Activated CD4-positive, alpha-beta memory T cell treated with anti-CD3 and anti-CD28 coated beads for 36 hours (primary cell): ENCODE data around the gene MYL10. TPM values are rescaled to one million over a fixed set of nuclear protein-coding genes. Genes with fewer than 3 reads are reported as not detected.

Experiments used
- CTCF ChIA-PET: fragments of 350-600 bp; sonication (Branson Sonifier 250); formaldehyde crosslinking; loops from one replicate; lab custom pipeline; 2021; ENCODE audit warnings: antibody characterized with exemption, inconsistent platforms; lab: Charles Lee
- POLR2A ChIA-PET: fragments of 350-600 bp; sonication (Branson Sonifier 250); formaldehyde crosslinking; loops from one replicate; lab custom pipeline; 2021; ENCODE audit warnings: antibody characterized with exemption; lab: Charles Lee
- DNase-seq: peaks from one replicate; pipeline ENCODE4 v3.0.0-alpha.2; 2020
- H3K27ac Mint-ChIP-seq: one replicate; pipeline ENCODE4 v1.8.0; 2021; ENCODE audit warnings: mixed read lengths
- H3K27me3 Mint-ChIP-seq: one replicate; pipeline ENCODE4 v1.8.0; 2021; ENCODE audit warnings: mixed read lengths
- H3K36me3 Mint-ChIP-seq: one replicate; pipeline ENCODE4 v1.8.0; 2021; ENCODE audit warnings: mixed read lengths
- H3K4me1 Mint-ChIP-seq: one replicate; pipeline ENCODE4 v1.8.0; 2021; ENCODE audit warnings: low read depth, mixed read lengths
- H3K4me3 Mint-ChIP-seq: one replicate; pipeline ENCODE4 v1.8.0; 2021; ENCODE audit warnings: mild to moderate bottlenecking, mixed read lengths
- H3K9me3 Mint-ChIP-seq: one replicate; pipeline ENCODE4 v1.8.0; 2021; ENCODE audit warnings: mixed read lengths
- intact Hi-C: fragments of 100-400 bp; cut with micrococcal nuclease; formaldehyde crosslinking; loops from one replicate; pipeline ENCODE4 v1.15.1; 2023
- total RNA-seq, 2 experiments: library from RNA; stranded (reverse); gene quantifications; one replicate each; pipeline ENCODE4 v1.2.3, GENCODE V29; 2021

Gene MYL10
- total RNA-seq, 2 experiments from 2014 or later: not detected

GRCh38 chr7:101598986-101599771, 29.9 kb downstream of the MYL10 start:
- POLR2A ChIA-PET: interaction anchor here (0.5 kb wide), 1 partner anchor 14 kb away, joined by 4 read pairs; no protein-coding TSS in a partner anchor
- no peak overlapping the region for H3K4me3 Mint-ChIP-seq
- DNase-seq: no peak
- CTCF ChIA-PET: no interaction called here
- H3K36me3 Mint-ChIP-seq: no peaks in the 10 kb centered on the region
- H3K4me1 Mint-ChIP-seq: no peaks in the 10 kb centered on the region
- no peaks in the 10 kb centered on the region for H3K27me3 Mint-ChIP-seq
- intact Hi-C loops: no loop called here
- no peak overlapping the region for H3K27ac Mint-ChIP-seq
- H3K9me3 Mint-ChIP-seq: no peaks in the 10 kb centered on the region

- Mint-ChIP-seq H3K36me3 (no peaks in the 10 kb centered on the region), H3K4me3 (no peak overlapping the region), H3K4me1 (no peaks in the 10 kb centered on the region), H3K9me3 (no peaks in the 10 kb centered on the region), H3K27me3 (no peaks in the 10 kb centered on the region), H3K27ac (no peak overlapping the region)
- DNase-seq: no peak
- ChIA-PET CTCF (no interaction called here), POLR2A (interaction anchor here (0.5 kb wide), 1 partner anchor 13 kb away, joined by 4 read pairs; no protein-coding TSS in a partner anchor)
- intact Hi-C loops: no loop called here
Observed at GRCh38 chr7:101598422-101598985, 30.6 kb downstream of the MYL10 start.

GRCh38 chr7:101597941-101598340, 31.2 kb downstream of the MYL10 start:
- no peaks in the 10 kb centered on the region for H3K27me3 Mint-ChIP-seq
- intact Hi-C loops: no loop called here
- CTCF ChIA-PET: no interaction called here
- no peak overlapping the region for H3K27ac Mint-ChIP-seq
- H3K9me3 Mint-ChIP-seq: no peaks in the 10 kb centered on the region
- no peaks in the 10 kb centered on the region for H3K4me1 Mint-ChIP-seq
- no peak overlapping the region for H3K4me3 Mint-ChIP-seq
- H3K36me3 Mint-ChIP-seq: no peaks in the 10 kb centered on the region
- POLR2A ChIA-PET: no interaction called here
- DNase-seq: no peak

- Mint-ChIP-seq H3K4me1 (no peaks in the 10 kb centered on the region), H3K27ac (no peak overlapping the region), H3K9me3 (no peaks in the 10 kb centered on the region), H3K36me3 (no peaks in the 10 kb centered on the region), H3K27me3 (no peaks in the 10 kb centered on the region), H3K4me3 (no peak overlapping the region)
- DNase-seq: no peak
- ChIA-PET POLR2A (no interaction called here), CTCF (no interaction called here)
- intact Hi-C loops: no loop called here
Observed at GRCh38 chr7:101596898-101597297, 32.2 kb downstream of the MYL10 start.

GRCh38 chr7:101595766-101596537, 33.1 kb downstream of the MYL10 start:
- CTCF ChIA-PET: no interaction called here
- POLR2A ChIA-PET: no interaction called here
- no peaks in the 10 kb centered on the region for H3K9me3 Mint-ChIP-seq
- no peak overlapping the region for H3K4me3 Mint-ChIP-seq
- H3K27ac Mint-ChIP-seq: no peak overlapping the region
- no peaks in the 10 kb centered on the region for H3K36me3 Mint-ChIP-seq
- DNase-seq: no peak
- H3K27me3 Mint-ChIP-seq: no peaks in the 10 kb centered on the region
- intact Hi-C loops: no loop called here
- H3K4me1 Mint-ChIP-seq: no peaks in the 10 kb centered on the region

- H3K27me3 Mint-ChIP-seq: no peaks in the 10 kb centered on the region
- CTCF ChIA-PET: no interaction called here
- H3K36me3 Mint-ChIP-seq: no peaks in the 10 kb centered on the region
Observed at GRCh38 chr7:101595246-101595645, 33.9 kb downstream of the MYL10 start.

GRCh38 chr7:101594790-101595189, 34.3 kb downstream of the MYL10 start:
- H3K9me3 Mint-ChIP-seq: no peaks in the 10 kb centered on the region
- ChIA-PET POLR2A (no interaction called here), CTCF (no interaction called here)
- H3K4me1 Mint-ChIP-seq: no peaks in the 10 kb centered on the region
- intact Hi-C loops: no loop called here
- H3K36me3 Mint-ChIP-seq: no peaks in the 10 kb centered on the region
- H3K4me3 Mint-ChIP-seq: no peak overlapping the region
- H3K27me3 Mint-ChIP-seq: no peaks in the 10 kb centered on the region
- no peak overlapping the region for H3K27ac Mint-ChIP-seq
- DNase-seq: no peak

More at GRCh38 chr7:101595246-101595645, 33.9 kb downstream of the MYL10 start:
- H3K4me1 Mint-ChIP-seq: no peaks in the 10 kb centered on the region
- POLR2A ChIA-PET: no interaction called here
- H3K4me3 Mint-ChIP-seq: no peak overlapping the region
- no peak overlapping the region for H3K27ac Mint-ChIP-seq
- no peaks in the 10 kb centered on the region for H3K9me3 Mint-ChIP-seq
- DNase-seq: no peak
- intact Hi-C loops: no loop called here

GRCh38 chr7:101593556-101593955, 35.5 kb downstream of the MYL10 start:
- Mint-ChIP-seq H3K4me3 (no peak overlapping the region), H3K27me3 (no peaks in the 10 kb centered on the region), H3K9me3 (no peaks in the 10 kb centered on the region), H3K4me1 (no peaks in the 10 kb centered on the region), H3K27ac (no peak overlapping the region), H3K36me3 (no peaks in the 10 kb centered on the region)
- intact Hi-C loops: no loop called here
- POLR2A ChIA-PET: no interaction called here
- CTCF ChIA-PET: no interaction called here
- no peak for DNase-seq

- Mint-ChIP-seq H3K4me3 (no peak overlapping the region), H3K36me3 (no peaks in the 10 kb centered on the region), H3K9me3 (no peaks in the 10 kb centered on the region), H3K27ac (no peak overlapping the region), H3K27me3 (no peaks in the 10 kb centered on the region), H3K4me1 (no peaks in the 10 kb centered on the region)
- POLR2A ChIA-PET: no interaction called here
- DNase-seq: no peak
- CTCF ChIA-PET: no interaction called here
- intact Hi-C loops: no loop called here
Observed at GRCh38 chr7:101591504-101591903, 37.6 kb downstream of the MYL10 start.

- Mint-ChIP-seq H3K27ac (no peak overlapping the region), H3K27me3 (no peaks in the 10 kb centered on the region), H3K4me1 (no peaks in the 10 kb centered on the region), H3K9me3 (no peaks in the 10 kb centered on the region), H3K36me3 (no peaks in the 10 kb centered on the region), H3K4me3 (no peak overlapping the region)
- POLR2A ChIA-PET: no interaction called here
- no peak for DNase-seq
- intact Hi-C loops: no loop called here
- CTCF ChIA-PET: no interaction called here
Observed at GRCh38 chr7:101590663-101591435, 38.2 kb downstream of the MYL10 start.

- POLR2A ChIA-PET: interaction anchor here (0.5 kb wide), 1 partner anchor 565 kb away, joined by 3 read pairs; no protein-coding TSS in a partner anchor
- no peak overlapping the region for H3K4me3 Mint-ChIP-seq
- no peaks in the 10 kb centered on the region for H3K36me3 Mint-ChIP-seq
- intact Hi-C loops: no loop called here
- H3K9me3 Mint-ChIP-seq: no peaks in the 10 kb centered on the region
- CTCF ChIA-PET: no interaction called here
- DNase-seq: no peak
- H3K4me1 Mint-ChIP-seq: no peaks in the 10 kb centered on the region
- H3K27ac Mint-ChIP-seq: no peak overlapping the region
- H3K27me3 Mint-ChIP-seq: no peaks in the 10 kb centered on the region
Observed at GRCh38 chr7:101589976-101590662, 39.0 kb downstream of the MYL10 start.
